HG03342 (cell line): ENCODE data around the gene IL36B.

Source experiments
- ATAC-seq: cut with Tn5 transposase; IDR thresholded peaks from one replicate; pipeline ENCODE4 v1.9.1; 2021; ENCODE audit warnings: mild to moderate bottlenecking, moderate library complexity; ENCODE audit not compliant: unreplicated experiment

Gene IL36B

DNA sequence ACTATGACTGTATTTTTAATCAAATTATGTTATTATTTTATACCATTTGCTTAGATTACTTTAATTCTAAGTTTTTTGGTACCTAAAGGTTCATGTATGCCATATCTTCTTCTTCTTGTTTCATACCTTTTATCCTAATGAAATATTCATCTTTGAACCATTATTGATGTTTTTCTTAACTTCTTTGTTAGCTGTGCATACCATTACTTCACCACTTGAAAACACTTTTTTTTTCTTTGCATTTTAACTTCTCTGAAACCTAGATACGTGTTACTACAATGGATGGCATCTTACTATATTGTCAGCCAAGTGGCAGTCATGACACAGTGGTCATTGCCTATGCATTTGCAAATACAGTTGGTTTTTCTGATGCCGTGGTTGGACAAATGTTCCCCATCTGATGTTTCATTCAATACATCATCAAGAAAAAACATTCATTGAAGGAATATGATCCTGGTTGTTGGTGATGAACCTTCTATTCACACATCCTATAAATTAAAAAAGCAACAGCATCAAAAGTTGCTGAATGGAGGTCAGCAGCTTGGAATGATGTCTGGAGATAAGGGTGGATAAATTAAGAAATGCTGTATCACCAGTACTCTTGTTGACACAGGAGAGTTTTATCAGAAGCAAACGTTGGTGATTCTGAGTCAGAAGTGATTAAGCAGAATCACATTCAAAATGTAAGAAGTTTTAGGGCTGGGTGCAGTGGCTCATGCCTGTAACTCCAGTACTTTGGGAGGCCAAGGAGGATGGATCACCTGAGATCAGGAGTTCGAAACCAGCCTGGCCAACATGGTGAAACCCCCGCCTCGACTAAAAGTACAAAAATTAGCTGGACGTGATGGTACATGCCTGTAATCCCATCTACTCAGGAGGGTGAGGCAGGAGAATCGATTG, 40.0 kb downstream of the IL36B start:
- no peak for ATAC-seq

DNA sequence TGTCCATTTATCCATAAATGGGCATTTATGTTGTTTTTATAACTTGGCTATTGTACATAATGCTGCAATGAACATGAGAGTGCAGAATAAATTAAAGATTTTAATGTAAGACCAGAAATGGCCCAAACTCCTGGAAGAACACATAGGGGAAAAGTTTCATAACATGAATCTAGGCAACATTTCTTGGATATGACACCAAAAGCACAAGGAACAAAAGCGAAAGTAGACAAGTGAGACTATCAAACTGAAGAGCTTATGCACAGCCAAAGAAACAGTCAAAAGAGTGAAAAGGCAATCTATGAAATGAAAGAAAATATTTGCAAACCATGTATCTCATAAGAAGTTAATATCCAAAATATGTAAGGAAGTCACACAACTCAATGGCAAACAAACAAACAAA, 41.6 kb downstream of the IL36B start:
- ATAC-seq = no peak

DNA sequence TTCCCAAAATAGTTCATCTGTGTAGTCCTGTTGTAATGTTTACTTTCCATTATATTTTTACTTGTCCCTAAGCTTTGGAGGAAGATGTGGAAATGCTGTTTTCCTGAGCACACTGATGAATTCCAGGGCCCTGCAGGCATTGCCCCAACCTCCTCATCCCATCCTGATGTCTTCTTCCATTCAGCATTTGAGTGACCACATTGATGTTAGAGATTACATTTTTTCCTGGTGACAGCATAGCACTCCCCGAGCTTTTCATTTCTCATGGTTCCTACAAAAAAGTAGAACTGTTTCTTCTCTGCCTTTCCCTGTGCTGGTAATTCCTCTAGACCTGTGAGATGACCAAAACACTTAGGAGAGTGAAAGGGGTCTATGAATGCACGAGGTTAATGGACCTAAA, 42.6 kb downstream of the IL36B start:
- no peak for ATAC-seq

- no peak for ATAC-seq
These were observed 43.0 kb downstream of the IL36B start for GRCh38 chr2:113009622-113010021.

DNA sequence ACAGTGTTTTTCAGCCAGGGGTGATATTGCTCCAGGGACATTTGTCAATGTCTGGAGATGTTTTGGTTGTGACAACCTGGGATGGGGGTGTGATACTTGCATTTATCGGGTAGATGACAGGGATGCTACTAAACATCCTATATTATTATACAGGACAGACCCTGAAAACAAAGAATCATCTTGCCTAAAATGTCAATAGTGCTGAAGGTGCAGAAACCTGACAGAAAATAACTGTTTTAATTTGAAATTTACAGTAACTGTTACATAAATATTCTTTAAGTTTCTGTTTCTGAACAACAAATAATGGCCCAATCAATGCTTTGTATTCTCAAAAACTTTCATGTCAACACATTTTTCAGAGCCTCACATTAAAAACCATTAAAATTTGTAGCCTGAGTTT, 45.4 kb downstream of the IL36B start:
- ATAC-seq = no peak

GRCh38 chr2:113005030-113005509, 47.6 kb downstream of the IL36B start, which contains the start of gene IL36A:
Gene IL36A (plus strand): TSS chr2:113005459. CDS start chr2:113005872, 413 bp downstream.
- no peak for ATAC-seq

DNA sequence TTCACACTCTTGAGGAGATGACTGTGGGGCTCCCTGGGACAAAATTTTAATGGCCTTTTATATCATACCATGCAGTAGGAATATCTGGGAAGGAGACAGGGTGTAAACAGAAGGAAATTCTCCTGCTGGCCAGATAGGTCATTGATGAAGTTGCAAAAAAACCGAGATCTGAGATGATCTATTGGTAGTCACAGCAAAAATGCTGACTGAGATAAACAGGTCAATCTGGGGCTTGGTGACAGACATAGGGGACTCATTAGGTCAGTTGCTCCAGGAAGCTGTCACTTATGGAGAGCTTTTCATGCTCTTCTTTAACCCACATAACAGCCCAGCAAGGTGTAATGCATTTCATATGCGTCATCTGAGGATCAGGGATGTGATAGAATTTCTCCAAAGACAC, 50.0 kb downstream of the IL36B start:
- ATAC-seq = no peak

- no peak for ATAC-seq
These were observed 52.2 kb downstream of the IL36B start for GRCh38 chr2:113000436-113000835.

DNA sequence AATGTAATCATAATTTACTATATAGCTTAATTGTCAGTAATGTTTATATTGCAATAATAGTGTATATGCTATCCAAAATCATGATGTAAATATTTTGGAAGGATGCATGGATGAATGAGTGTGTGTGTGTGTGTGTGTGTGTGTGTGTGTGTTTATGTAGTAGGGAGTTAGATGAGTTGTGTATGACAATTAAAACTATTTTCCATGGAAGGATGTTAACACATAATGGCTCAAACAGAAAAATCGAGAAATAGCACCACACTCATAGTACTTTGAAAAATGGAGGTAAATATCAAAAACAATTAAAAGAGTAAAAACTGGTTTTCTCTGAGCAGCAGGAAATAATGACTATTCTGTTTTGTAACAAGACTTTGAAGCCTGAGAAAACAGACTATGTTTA, 55.5 kb downstream of the IL36B start:
- no peak for ATAC-seq

DNA sequence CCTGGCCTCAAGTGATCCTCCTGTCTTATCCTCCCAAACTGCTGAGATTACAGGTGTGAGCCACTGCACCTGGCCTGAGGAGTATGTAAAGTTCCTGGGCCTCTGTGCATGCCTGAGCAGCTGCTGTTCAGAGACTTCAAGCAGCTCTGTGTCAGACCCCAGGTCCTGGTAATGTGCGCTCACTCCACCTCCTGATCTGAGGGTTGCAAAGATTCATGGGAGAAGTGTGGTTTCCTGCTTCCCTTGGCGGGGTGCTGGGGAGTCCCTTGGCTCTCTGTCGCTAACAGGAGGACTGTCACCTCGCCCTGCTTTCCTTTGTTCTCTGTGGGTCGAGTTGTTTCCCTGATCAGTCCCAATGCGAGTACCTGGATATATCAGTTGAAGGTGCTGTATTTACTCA, 56.0 kb downstream of the IL36B start:
- ATAC-seq = no peak

GRCh38 chr2:112995346-112995920, 57.2 kb downstream of the IL36B start:
- no peak for ATAC-seq

- ATAC-seq = no peak
These were observed 58.0 kb downstream of the IL36B start for GRCh38 chr2:112994648-112995047.

- no peak for ATAC-seq
These were observed 58.8 kb downstream of the IL36B start for GRCh38 chr2:112993831-112994230.

GRCh38 chr2:112989611-112990010, 63.1 kb downstream of the IL36B start:
- ATAC-seq = no peak

DNA sequence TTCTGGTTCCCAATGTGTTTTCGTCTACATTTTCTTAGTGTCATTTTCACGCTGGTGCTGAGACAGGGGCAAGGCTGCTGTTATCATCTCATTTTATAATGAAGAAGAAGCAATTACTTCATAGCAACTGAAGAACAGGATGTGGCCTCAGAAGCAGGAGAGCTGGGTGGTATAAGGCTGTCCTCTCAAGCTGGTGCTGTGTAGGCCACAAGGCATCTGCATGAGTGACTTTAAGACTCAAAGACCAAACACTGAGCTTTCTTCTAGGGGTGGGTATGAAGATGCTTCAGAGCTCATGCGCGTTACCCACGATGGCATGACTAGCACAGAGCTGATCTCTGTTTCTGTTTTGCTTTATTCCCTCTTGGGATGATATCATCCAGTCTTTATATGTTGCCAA, 67.6 kb downstream of the IL36B start:
- no peak for ATAC-seq

DNA sequence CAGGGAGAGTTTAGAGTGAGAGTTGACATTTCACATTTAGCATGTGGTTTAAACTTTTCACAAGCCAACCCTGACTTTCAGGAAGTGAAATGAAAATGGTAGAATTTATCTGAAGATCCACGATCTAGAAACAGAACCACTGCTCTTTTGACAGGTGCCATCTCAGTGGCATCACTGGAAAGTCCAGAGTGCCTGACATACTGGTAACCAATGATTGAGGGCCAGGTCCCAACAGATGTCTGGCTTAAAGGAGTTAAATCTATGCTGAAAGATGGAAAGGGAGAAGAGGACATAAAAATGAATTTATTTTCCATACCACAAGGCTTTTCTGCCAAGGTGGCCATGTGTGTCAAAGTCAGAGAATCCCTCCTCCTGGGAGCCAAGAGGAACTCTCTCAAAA, 72.1 kb downstream of the IL36B start:
- ATAC-seq = no peak

- ATAC-seq = no peak
These were observed 72.9 kb downstream of the IL36B start for GRCh38 chr2:112979731-112980130.

GRCh38 chr2:112977559-112978056, 75.1 kb downstream of the IL36B start, which contains the start of gene IL36G:
Gene IL36G (plus strand): TSS chr2:112978006. CDS start chr2:112978639, 633 bp downstream.
- no peak for ATAC-seq
